Endothelial cell of hepatic sinusoid (primary cell): ENCODE measurements around the gene WWC2.

ENCODE experiments used
- in situ Hi-C: cut with HindIII; loops from 2 replicates; pipeline ENCODE4 v1.10.0; 2017; ENCODE audit warnings: low sequenced_read_pairs

WWC2 gene

DNA sequence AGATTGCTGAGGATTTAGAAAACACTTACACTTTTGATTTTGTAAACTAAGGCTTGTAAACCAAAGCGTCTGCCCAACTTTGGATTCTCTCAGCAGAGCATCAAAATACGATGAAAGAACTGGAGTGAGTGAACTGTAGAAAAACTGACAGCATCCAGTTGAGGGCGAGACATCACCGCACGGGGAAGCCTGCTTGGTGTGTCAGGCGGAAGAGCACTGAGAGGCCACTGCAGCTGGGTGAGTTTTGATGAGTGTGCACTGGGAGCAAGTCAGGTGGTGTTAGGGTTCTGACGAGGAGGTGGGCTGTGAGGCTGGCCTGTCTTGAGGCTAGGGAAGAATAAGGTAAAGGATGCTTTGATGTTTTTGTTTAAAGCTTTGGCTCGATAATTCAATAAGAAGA lies 270.0 kb downstream of the WWC2 start:
- in situ Hi-C loops = no loop called here
